Measurements from ENCODE around the gene IL24. TPM values are rescaled to one million over a fixed set of nuclear protein-coding genes. Genes with fewer than 3 reads are reported as not detected.
A peak's percentile ranks its signal among the peaks of the same experiment; 100 is the strongest.

Gene IL24
- total and polyA plus RNA-seq, 10 of the 15 experiments (the other 5 are each of a cell fraction or from before 2014, with no cell fraction given) = 0.05 to 19.8 (median 0.35) TPM; not detected in 1

GRCh38 chr1:206909883-206910318, 12.7 kb downstream of the IL24 start:
- intact Hi-C loops (cut with micrococcal nuclease; ENCODE audit: unreplicated experiment) (loop anchor here (10.0 kb wide), 1 partner anchor 405 kb away; the partner anchor contains the start of gene RASSF5), in situ Hi-C loops (cut with MboI) (loop anchor here (5.0 kb wide), 2 partner anchors 98 to 183 kb away; no protein-coding TSS in a partner anchor)
- H3K9ac ChIP-seq (ENCODE audit: control insufficient read depth, insufficient read depth, low read length) = no peak overlapping the region
- peaks cover 23 to 34% of the 10 kb centered on the region in 2 experiments for H3K36me3 ChIP-seq (ENCODE audit: control insufficient read depth in 2 of 2, insufficient read depth in 2 of 2, low read length in 1 of 2)
- ATAC-seq (no peak), DNase-seq (ENCODE audit: low read depth, low spot score) (no peak), FAIRE-seq (no peak)
- peak overlapping the region; percentile 71 for H3K4me2 ChIP-seq (ENCODE audit: control insufficient read depth, insufficient read depth)
- no peak overlapping the region for H2AFZ ChIP-seq (ENCODE audit: control insufficient read depth, low read depth, low read length)
- H4K20me1 ChIP-seq (ENCODE audit: control insufficient read depth, insufficient read depth) = peaks cover 3% of the 10 kb centered on the region; the same call in 1 of the 2 replicates
- no peaks in the 10 kb centered on the region for H3K9me3 ChIP-seq (replicated peaks; ENCODE audit: control insufficient read depth, insufficient read depth, low read length)
- H3K4me1 ChIP-seq (ENCODE audit: control insufficient read depth, insufficient read depth, low read length) = peaks cover 19% of the 10 kb centered on the region
- no peak overlapping the region for H3K27ac ChIP-seq (ENCODE audit: control insufficient read depth, insufficient read depth)
- H3K4me3 ChIP-seq = peak overlapping the region; percentile 19; the same call in 1 of the 2 replicates
- H3K27me3 ChIP-seq (replicated peaks in 1 of 2; ENCODE audit: control insufficient read depth in 2 of 2, insufficient read depth in 2 of 2, low read length in 1 of 2) = no peaks in the 10 kb centered on the region
- BruUV-seq (replicated peaks) = no TSS peak
- CTCF ChIA-PET = interaction anchor here (0.7 to 5.9 kb wide), 15 partner anchors 12 to 247 kb away, joined by 3 to 59 read pairs (median 5); partner anchors contain the start of genes FCMR and IL20
- POLR2A ChIA-PET = no interaction called here
- SMC1A ChIA-PET (ENCODE audit: uncharacterized antibody, unreplicated experiment) = interaction anchor here (1.2 to 2.5 kb wide), 8 partner anchors 15 to 183 kb away, joined by 3 to 11 read pairs (median 4); partner anchors contain the start of gene IL20
- WGBS (ENCODE audit: insufficient coverage, insufficient replicate concordance, low lambda C conversion rate, missing lambda C conversion rate) = 67% methylated on average over 14 of the region's 14 CpGs
- H3K79me2 ChIP-seq (ENCODE audit: control insufficient read depth, insufficient read depth, low read length) = peaks cover 17% of the 10 kb centered on the region
- RAD21 ChIA-PET (ENCODE audit: unreplicated experiment) = interaction anchor here (0.9 to 1.8 kb wide), 5 partner anchors 21 to 175 kb away, joined by 3 to 10 read pairs (median 4); no protein-coding TSS in a partner anchor
- TF ChIP-seq ZNF384 (IDR thresholded peaks at IDR 0.05; ENCODE audit: borderline replicate concordance, low read depth, low read length) (no peak), BHLHE40 (IDR thresholded peaks at IDR 0.05; ENCODE audit: borderline replicate concordance in 1 of 2, low read depth in 2 of 2, low read length in 1 of 2) (no peak), SIX5 (IDR thresholded peaks at IDR 0.05; ENCODE audit: low read depth, low read length, severe bottlenecking) (no peak), SIN3A (IDR thresholded peaks at IDR 0.05; ENCODE audit: low read depth, low read length) (no peak), USF2 (IDR thresholded peaks at IDR 0.05; ENCODE audit: borderline replicate concordance, low read depth, low read length) (no peak), TAF1 (IDR thresholded peaks at IDR 0.05; ENCODE audit: borderline replicate concordance, low read depth, low read length) (no peak), GABPA (IDR thresholded peaks at IDR 0.05; ENCODE audit: low read depth) (no peak), YBX1 (IDR thresholded peaks at IDR 0.05) (no peak), EZH2 (IDR thresholded peaks at IDR 0.05; ENCODE audit: borderline replicate concordance, control insufficient read depth, low read depth, low read length) (no peak)
